HCT116 (cell line): Measurements from ENCODE around the gene CDCA3. TPM values are rescaled to one million over a fixed set of nuclear protein-coding genes. Genes with fewer than 3 reads are reported as not detected.
A peak's percentile ranks its signal among the peaks of the same experiment; 100 is the strongest.

Experiments
- ATAC-seq: fragments of 200-7000 bp; cut with Tn5 transposase; 2 replicates; pipeline ENCODE4 v1.9.1; 2020; ENCODE audit warnings: mild to moderate bottlenecking, moderate library complexity
- BruUV-seq: library from RNA; stranded (reverse); fragments of 400-500 nt; replicated peaks from 2 replicates; lab custom pipeline; 2021; lab: Mats Ljungman, UMichigan
- CTCF ChIA-PET: fragments of 300-600 bp; sonication (Branson Sonifier 250); formaldehyde crosslinking; loops from one replicate; lab custom pipeline; 2021; ENCODE audit warnings: antibody characterized with exemption; lab: Charles Lee
- POLR2A ChIA-PET: fragments of 300-600, 350-600 bp; sonication (Branson Sonifier 250); formaldehyde crosslinking; loops from one replicate; lab custom pipeline; 2021; ENCODE audit warnings: antibody characterized with exemption; lab: Charles Lee
- RAD21 ChIA-PET, 2 experiments: fragments of 300-600 bp; sonication (Branson Sonifier 250); formaldehyde crosslinking; loops; one replicate each; lab custom pipeline; 2023; ENCODE audit warnings: low total read pairs in 2 of 2; ENCODE audit not compliant: uncharacterized antibody in 2 of 2, unreplicated experiment in 2 of 2, low non-redundant PET in 1 of 2; lab: Charles Lee
- DNase-seq: peaks from one replicate; pipeline ENCODE4 v3.0.0-alpha.2; 2010; ENCODE audit warnings: low read depth, low spot score
- H2AFZ ChIP-seq: fragments of 200-600 bp; shearing (Covaris generic), sonication (generic); 2 replicates; pipeline ENCODE4 v1.6.1; 2017; ENCODE audit warnings: low read depth, mixed run types, mixed read lengths, antibody characterized with exemption, low read length; ENCODE audit not compliant: poor library complexity, severe bottlenecking
- H3K27ac ChIP-seq: 2 replicates; pipeline ENCODE4 v1.5.1; 2012; ENCODE audit warnings: low read depth, low read length
- H3K27me3 ChIP-seq: fragments of 200-600 bp; sonication (generic); 2 replicates; pipeline ENCODE4 v1.6.1; 2016; ENCODE audit warnings: mixed run types, low read length, mixed read lengths; ENCODE audit not compliant: insufficient read depth
- H3K36me3 ChIP-seq, 2 experiments: fragments of 200-500 bp in 1 of 2; fragments of 200-600 bp in 1 of 2; sonication (Bioruptor generic) in 1 of 2; sonication (generic) in 1 of 2; 2 replicates each; pipeline versions ENCODE4 v1.5.1 to v1.6.1; 2014 to 2016; ENCODE audit warnings: low read length in 2 of 2, inconsistent platforms in 1 of 2, mixed read lengths in 1 of 2, mixed run types in 1 of 2; ENCODE audit not compliant: insufficient read depth in 2 of 2, control insufficient read depth in 1 of 2
- H3K4me1 ChIP-seq, 2 experiments: fragments of 200-600 bp in 1 of 2; sonication (generic) in 1 of 2; 2 replicates each; pipeline versions ENCODE4 v1.5.1 to v1.6.1; 2012 to 2017; ENCODE audit warnings: low read length in 2 of 2, inconsistent platforms in 1 of 2, mild to moderate bottlenecking in 1 of 2, mixed read lengths in 1 of 2, mixed run types in 1 of 2, moderate library complexity in 1 of 2; ENCODE audit not compliant: insufficient read depth in 2 of 2, control insufficient read depth in 1 of 2
- H3K4me2 ChIP-seq: fragments of 200-600 bp; sonication (generic); 2 replicates; pipeline ENCODE4 v1.6.1; 2017; ENCODE audit warnings: mixed run types, low read length, mixed read lengths
- H3K4me3 ChIP-seq, 2 experiments: fragments of 200-600 bp in 1 of 2; sonication (generic) in 1 of 2; replicated peaks in 1 of 2; 2 replicates each; pipeline ENCODE4 v1.5.1; 2011 to 2016; ENCODE audit warnings: low read length in 2 of 2, control low read depth in 1 of 2, low read depth in 1 of 2, mild to moderate bottlenecking in 1 of 2, mixed read lengths in 1 of 2, mixed run types in 1 of 2
- H3K79me2 ChIP-seq: fragments of 200-600 bp; sonication (generic); 2 replicates; pipeline ENCODE4 v1.6.1; 2017; ENCODE audit warnings: mild to moderate bottlenecking, mixed run types, low read length, moderate library complexity, mixed read lengths; ENCODE audit not compliant: insufficient read depth
- H3K9ac ChIP-seq: fragments of 200-600 bp; sonication (generic); 2 replicates; pipeline ENCODE4 v1.6.1; 2016; ENCODE audit warnings: low read length, mixed read lengths
- H3K9me2 ChIP-seq: fragments of 200-600 bp; sonication (generic), shearing (Covaris generic); 2 replicates; pipeline ENCODE4 v1.6.1; 2017; ENCODE audit warnings: mixed run types, mild to moderate bottlenecking, moderate library complexity; ENCODE audit not compliant: insufficient read depth
- H3K9me3 ChIP-seq, 2 experiments: fragments of 200-500 bp in 1 of 2; fragments of 200-600 bp in 1 of 2; sonication (Bioruptor generic) in 1 of 2; sonication (generic) in 1 of 2; 2 replicates each; pipeline ENCODE4 v1.6.1; 2014 to 2017; ENCODE audit warnings: low read length in 2 of 2, mixed read lengths in 2 of 2, inconsistent platforms in 1 of 2, low read depth in 1 of 2, mild to moderate bottlenecking in 1 of 2, mixed run types in 1 of 2, moderate library complexity in 1 of 2; ENCODE audit not compliant: control insufficient read depth in 1 of 2, insufficient read depth in 1 of 2
- H4K20me1 ChIP-seq: fragments of 200-600 bp; sonication (generic), shearing (Covaris generic); 2 replicates; pipeline ENCODE4 v1.6.1; 2017; ENCODE audit warnings: mixed run types, mild to moderate bottlenecking, moderate library complexity; ENCODE audit not compliant: insufficient read depth
- JUND ChIP-seq: IDR thresholded peaks from 2 replicates; pipeline ENCODE4 v1.6.1; 2012
- POLR2A ChIP-seq: IDR thresholded peaks from 2 replicates; pipeline ENCODE4 v1.7.0; 2011; ENCODE audit warnings: borderline replicate concordance; ENCODE audit not compliant: insufficient read depth, insufficient read length; ENCODE audit errors: extremely low read depth
- POLR2AphosphoS5 ChIP-seq: IDR thresholded peaks from 2 replicates; pipeline ENCODE4 v1.6.1; 2011; ENCODE audit warnings: mild to moderate bottlenecking, low read depth, low read length, moderate library complexity
- SIN3A ChIP-seq: IDR thresholded peaks from 2 replicates; pipeline ENCODE4 v1.6.1; 2012; ENCODE audit warnings: low read depth
- TCF7L2 ChIP-seq: IDR thresholded peaks from 2 replicates; pipeline ENCODE4 v1.7.0; 2011; ENCODE audit warnings: borderline replicate concordance, inconsistent platforms; ENCODE audit not compliant: insufficient read depth, insufficient read length; ENCODE audit errors: extremely low read depth
- ZNF274 ChIP-seq: fragments of 200-500 bp; sonication (Bioruptor generic); IDR thresholded peaks from 2 replicates; pipeline ENCODE4 v1.6.1; 2014; ENCODE audit warnings: mild to moderate bottlenecking, low read depth, low read length, inconsistent platforms
- intact Hi-C: fragments of 100-400 bp; cut with micrococcal nuclease; formaldehyde crosslinking; loops from 2 replicates; pipeline ENCODE4 v1.10.0; 2022
- total RNA-seq: library from RNA; stranded (reverse); gene quantifications from one replicate; pipeline ENCODE4 v1.2.1, GENCODE V29; 2021; ENCODE audit not compliant: unreplicated experiment

Gene CDCA3
- total RNA-seq, 1 experiment from 2014 or later = 63.0 TPM

DNA sequence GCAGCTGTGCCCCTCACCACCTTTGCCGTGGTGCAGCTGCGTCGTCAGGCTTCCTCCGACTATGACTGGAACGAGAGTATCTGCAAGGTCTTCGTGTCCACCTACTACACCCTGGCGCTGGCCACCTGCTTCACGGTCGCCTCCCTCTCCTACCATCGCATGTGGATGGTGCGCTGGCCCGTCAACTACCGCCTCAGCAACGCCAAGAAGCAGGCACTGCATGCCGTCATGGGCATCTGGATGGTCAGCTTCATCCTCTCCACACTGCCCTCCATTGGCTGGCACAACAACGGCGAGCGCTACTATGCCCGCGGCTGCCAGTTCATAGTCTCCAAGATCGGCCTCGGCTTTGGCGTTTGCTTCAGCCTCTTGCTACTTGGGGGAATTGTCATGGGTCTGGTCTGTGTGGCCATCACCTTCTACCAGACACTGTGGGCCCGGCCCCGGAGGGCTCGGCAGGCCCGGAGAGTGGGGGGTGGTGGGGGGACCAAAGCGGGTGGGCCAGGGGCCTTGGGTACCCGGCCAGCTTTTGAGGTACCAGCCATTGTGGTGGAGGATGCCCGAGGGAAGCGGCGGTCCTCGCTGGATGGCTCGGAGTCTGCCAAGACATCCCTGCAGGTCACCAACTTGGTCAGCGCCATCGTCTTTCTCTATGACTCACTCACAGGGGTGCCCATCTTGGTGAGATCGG is 26.9 kb downstream of the CDCA3 start:
- no peak for TF ChIP-seq JUND
- RAD21 ChIA-PET = no interaction called here
- no peak overlapping the region for H2AFZ ChIP-seq
- H3K4me2 ChIP-seq = no peak overlapping the region
- intact Hi-C loops = no loop called here
- H3K9me2 ChIP-seq = no peaks in the 10 kb centered on the region
- no TSS peak for BruUV-seq
- POLR2A ChIA-PET = no interaction called here
- peaks cover 20 to 47% of the 10 kb centered on the region in 2 experiments for H3K4me1 ChIP-seq
- no peak overlapping the region for H3K4me3 ChIP-seq
- H3K9ac ChIP-seq = no peak overlapping the region
- no peak for ATAC-seq
- CTCF ChIA-PET = interaction anchor here (0.6 to 2.8 kb wide), 5 partner anchors 27 to 253 kb away, joined by 3 to 10 read pairs (median 4); partner anchors contain the start of genes MLF2 and USP5
- H3K27me3 ChIP-seq = peaks cover 6% of the 10 kb centered on the region; the same call in 1 of the 2 replicates
- H3K27ac ChIP-seq = no peak overlapping the region
- H3K36me3 ChIP-seq = no peaks in the 10 kb centered on the region
- H3K9me3 ChIP-seq = no peaks in the 10 kb centered on the region
- DNase-seq = no peak
- H4K20me1 ChIP-seq = no peaks in the 10 kb centered on the region
- peaks cover 22% of the 10 kb centered on the region for H3K79me2 ChIP-seq

DNA sequence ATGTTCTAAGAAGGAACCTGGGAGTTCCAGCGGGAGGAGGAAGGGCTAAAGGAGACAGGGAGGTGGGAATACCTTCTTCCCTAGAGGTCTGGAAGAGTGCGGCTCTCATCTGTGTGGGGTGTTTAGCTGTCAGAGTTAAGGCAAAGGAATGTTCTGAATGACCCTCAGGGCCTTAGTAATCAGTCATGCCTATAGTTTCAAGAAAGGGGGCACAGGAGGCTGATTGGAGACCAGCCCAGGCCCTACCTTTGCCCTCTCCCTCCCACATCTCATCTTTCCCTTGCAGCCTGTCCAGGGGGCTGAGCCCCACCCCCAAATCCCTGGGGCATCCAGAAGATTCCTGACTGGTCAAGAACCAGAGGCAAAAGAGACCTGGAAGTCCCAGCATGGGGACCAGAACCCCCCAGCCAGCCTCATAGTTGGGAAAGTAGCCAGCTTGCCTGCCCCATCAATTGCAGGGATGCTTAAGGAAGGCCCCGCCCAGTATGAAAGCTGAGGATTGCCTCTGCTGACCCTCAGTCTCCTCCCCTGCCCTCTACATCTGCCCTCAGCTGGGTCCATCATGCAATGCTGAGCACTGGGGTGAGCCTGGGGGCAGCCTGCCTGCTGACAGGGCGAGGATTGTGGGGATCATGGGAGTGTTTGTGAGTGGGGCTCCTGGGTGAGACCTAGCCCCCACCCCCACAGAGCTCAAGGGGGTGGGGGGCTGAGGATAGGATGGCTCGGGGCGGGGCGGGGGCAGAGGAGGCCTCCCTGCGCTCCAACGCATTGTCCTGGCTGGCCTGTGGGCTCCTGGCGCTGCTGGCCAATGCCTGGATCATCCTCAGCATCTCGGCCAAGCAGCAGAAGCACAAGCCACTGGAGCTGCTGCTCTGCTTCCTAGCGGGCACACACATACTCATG is 27.7 kb downstream of the CDCA3 start:
- no peaks in the 10 kb centered on the region for H3K9me3 ChIP-seq
- no peaks in the 10 kb centered on the region for H3K36me3 ChIP-seq
- CTCF ChIA-PET = interaction anchor here (1.3 to 2.8 kb wide), 3 partner anchors 11 to 70 kb away, joined by 5 to 10 read pairs (median 10); partner anchors contain the start of genes MLF2 and USP5
- peaks cover 14% of the 10 kb centered on the region for H3K79me2 ChIP-seq
- TF ChIP-seq JUND (no peak), SIN3A (no peak), ZNF274 (no peak), POLR2AphosphoS5 (peak; percentile 10; the same call in 1 of the 2 replicates), TCF7L2 (no peak), POLR2A (peak; percentile 28)
- TF ChIP-seq, all 23 proteins: peak for 2
- POLR2A ChIA-PET = no interaction called here
- RAD21 ChIA-PET = no interaction called here
- DNase-seq (no peak), ATAC-seq (no peak)
- Histone ChIP-seq H3K4me3 (no peak overlapping the region), H3K4me2 (no peak overlapping the region), H3K27me3 (peaks cover 6% of the 10 kb centered on the region; the same call in 1 of the 2 replicates), H3K27ac (no peak overlapping the region), H2AFZ (no peak overlapping the region), H3K9ac (no peak overlapping the region), H3K9me2 (no peaks in the 10 kb centered on the region), H3K4me1 (peaks cover 20 to 47% of the 10 kb centered on the region in 2 experiments), H4K20me1 (no peaks in the 10 kb centered on the region)
- BruUV-seq = no TSS peak
- intact Hi-C loops = no loop called here
